HG02852 (cell line): ENCODE measurements around the gene SIMC1.
"Not testable (repeated sequence)": the region's sequence is repeated elsewhere in the genome, so short reads cannot be mapped to it uniquely, and the experiment has no call there.

Experiments used
- ATAC-seq: cut with Tn5 transposase; IDR thresholded peaks from one replicate; pipeline ENCODE4 v1.9.1; 2021; ENCODE audit warnings: mild to moderate bottlenecking, moderate library complexity; ENCODE audit not compliant: unreplicated experiment

SIMC1 gene

GRCh38 chr5:176237971-176238644 is at the start of gene SIMC1:
TSS of gene SIMC1 (plus strand) at chr5:176238424. CDS start at chr5:176238509, 85 bp downstream.
- peak; percentile 77 for ATAC-seq

- ATAC-seq: no peak
Measured at GRCh38 chr5:176188506-176189193, 49.6 kb upstream of the SIMC1 start.

GRCh38 chr5:176189857-176190256 is 48.4 kb upstream of the SIMC1 start:
- no peak for ATAC-seq

GRCh38 chr5:176190886-176191755 is 47.1 kb upstream of the SIMC1 start:
- ATAC-seq: no peak

GRCh38 chr5:176192094-176192721 is 46.0 kb upstream of the SIMC1 start:
- ATAC-seq: no peak

- ATAC-seq: not testable (repeated sequence)
Measured at GRCh38 chr5:176192722-176193117, 45.5 kb upstream of the SIMC1 start.

- ATAC-seq: not testable (repeated sequence)
Measured at GRCh38 chr5:176193636-176194035, 44.6 kb upstream of the SIMC1 start.

- ATAC-seq: not testable (repeated sequence)
Measured at GRCh38 chr5:176194238-176195083, 43.8 kb upstream of the SIMC1 start.

GRCh38 chr5:176195084-176195413 is 43.2 kb upstream of the SIMC1 start:
- ATAC-seq: not testable (repeated sequence)

GRCh38 chr5:176195487-176196207 is 42.6 kb upstream of the SIMC1 start:
- ATAC-seq: not testable (repeated sequence)

- not testable (repeated sequence) for ATAC-seq
Measured at GRCh38 chr5:176196781-176197180, 41.4 kb upstream of the SIMC1 start.

GRCh38 chr5:176197234-176197858 is 40.9 kb upstream of the SIMC1 start:
- ATAC-seq: not testable (repeated sequence)

- ATAC-seq: not testable (repeated sequence)
Measured at GRCh38 chr5:176198299-176198698, 39.9 kb upstream of the SIMC1 start.

- not testable (repeated sequence) for ATAC-seq
Measured at GRCh38 chr5:176198991-176199733, 39.1 kb upstream of the SIMC1 start.

- not testable (repeated sequence) for ATAC-seq
Measured at GRCh38 chr5:176199803-176200399, 38.3 kb upstream of the SIMC1 start.

- no peak for ATAC-seq
Measured at GRCh38 chr5:176201811-176202210, 36.4 kb upstream of the SIMC1 start.

GRCh38 chr5:176203086-176203485 is 35.1 kb upstream of the SIMC1 start:
- ATAC-seq: no peak

- not testable (repeated sequence) for ATAC-seq
Measured at GRCh38 chr5:176203535-176203934, 34.7 kb upstream of the SIMC1 start.
